Lower lobe of right lung (tissue), 2 donors: ENCODE measurements around the gene ALDH1A3. TPM values are rescaled to one million over a fixed set of nuclear protein-coding genes. Genes with fewer than 3 reads are reported as not detected.

Experiments
- ATAC-seq, 2 donors: fragments of 200-7000 bp; cut with Tn5 transposase; one replicate each; pipeline ENCODE4 v1.9.1; 2020 to 2022; ENCODE audit warnings: mild to moderate bottlenecking in 2 of 2, moderate library complexity in 2 of 2
- DNase-seq: peaks from one replicate; pipeline ENCODE4 v3.0.0-alpha.2; 2020
- H3K27ac ChIP-seq: fragments of 200-600 bp; one replicate; pipeline ENCODE4 v1.8.0; 2022
- H3K27me3 ChIP-seq: fragments of 200-600 bp; one replicate; pipeline ENCODE4 v1.8.0; 2022; ENCODE audit warnings: low read depth
- H3K36me3 ChIP-seq: fragments of 200-600 bp; one replicate; pipeline ENCODE4 v1.8.0; 2022; ENCODE audit warnings: mild to moderate bottlenecking
- H3K4me1 ChIP-seq: fragments of 200-600 bp; one replicate; pipeline ENCODE4 v1.8.0; 2022
- H3K4me3 ChIP-seq: fragments of 200-600 bp; one replicate; pipeline ENCODE4 v1.8.0; 2022; ENCODE audit warnings: mild to moderate bottlenecking
- H3K9me3 ChIP-seq: fragments of 200-600 bp; one replicate; pipeline ENCODE4 v1.8.0; 2022
- CTCF ChIP-seq: fragments of 200-600 bp; IDR thresholded peaks from one replicate; pipeline ENCODE4 v1.8.0; 2022; ENCODE audit warnings: antibody characterized with exemption, mild to moderate bottlenecking
- intact Hi-C: fragments of 100-400 bp; cut with DNase I; formaldehyde crosslinking; loops from one replicate; pipeline ENCODE4 v1.11.0; 2022
- total RNA-seq: library from RNA; stranded (reverse); fragmentation: NEBNext Ultra II Directional; extraction: Animal tissue kit (Norgen Biotek cat#: 25700); gene quantifications from one replicate; pipeline ENCODE4 v1.2.1, GENCODE V29; 2021
- donor health status: DM: no; HTN: yes; CAD: no; lungs with severe emphysema.

Gene ALDH1A3
- total RNA-seq, 1 donor from 2014 or later = 9.7 TPM

- Histone ChIP-seq H3K4me3 (no peak overlapping the region), H3K36me3 (no peaks in the 10 kb centered on the region), H3K4me1 (peaks cover 11% of the 10 kb centered on the region), H3K27ac (no peak overlapping the region), H3K27me3 (no peaks in the 10 kb centered on the region), H3K9me3 (no peaks in the 10 kb centered on the region)
- intact Hi-C loops = no loop called here
- DNase-seq = no peak
- no peak for TF ChIP-seq CTCF
- no peak for ATAC-seq
Observed at GRCh38 chr15:100944986-100945385, 65.4 kb downstream of the ALDH1A3 start.

- no peaks in the 10 kb centered on the region for H3K36me3 ChIP-seq
- peaks cover 4% of the 10 kb centered on the region for H3K4me1 ChIP-seq
- no peak overlapping the region for H3K4me3 ChIP-seq
- H3K27me3 ChIP-seq = no peaks in the 10 kb centered on the region
- DNase-seq (no peak), ATAC-seq (no peak)
- H3K27ac ChIP-seq = no peak overlapping the region
- no peaks in the 10 kb centered on the region for H3K9me3 ChIP-seq
- TF ChIP-seq CTCF = no peak
- intact Hi-C loops = no loop called here
Observed at GRCh38 chr15:100947760-100948429, 68.3 kb downstream of the ALDH1A3 start.

- TF ChIP-seq CTCF = no peak
- no peaks in the 10 kb centered on the region for H3K36me3 ChIP-seq
- H3K4me1 ChIP-seq = no peaks in the 10 kb centered on the region
- intact Hi-C loops = no loop called here
- H3K27me3 ChIP-seq = no peaks in the 10 kb centered on the region
- DNase-seq (no peak), ATAC-seq (no peak)
- H3K9me3 ChIP-seq = no peaks in the 10 kb centered on the region
- H3K27ac ChIP-seq = no peak overlapping the region
- H3K4me3 ChIP-seq = no peak overlapping the region
Observed at GRCh38 chr15:100948430-100948762, 68.8 kb downstream of the ALDH1A3 start.

- TF ChIP-seq CTCF = no peak
Observed at GRCh38 chr15:100949691-100950090, 70.1 kb downstream of the ALDH1A3 start.

GRCh38 chr15:100951965-100952364 lies 72.3 kb downstream of the ALDH1A3 start:
- Histone ChIP-seq H3K4me1 (no peaks in the 10 kb centered on the region), H3K36me3 (no peaks in the 10 kb centered on the region), H3K27me3 (no peaks in the 10 kb centered on the region), H3K4me3 (no peak overlapping the region), H3K9me3 (no peaks in the 10 kb centered on the region), H3K27ac (no peak overlapping the region)
- no peak for ATAC-seq
- TF ChIP-seq CTCF = no peak
- no peak for DNase-seq
- intact Hi-C loops = no loop called here

More at GRCh38 chr15:100949691-100950090, 70.1 kb downstream of the ALDH1A3 start:
- Histone ChIP-seq H3K9me3 (no peaks in the 10 kb centered on the region), H3K27ac (no peak overlapping the region), H3K4me3 (no peak overlapping the region), H3K4me1 (no peaks in the 10 kb centered on the region), H3K27me3 (no peaks in the 10 kb centered on the region), H3K36me3 (no peaks in the 10 kb centered on the region)
- intact Hi-C loops = no loop called here
- no peak for DNase-seq
- no peak for ATAC-seq
